GM18858 (cell line): ENCODE measurements around the gene TMEM150A.
"Not testable (repeated sequence)": the region's sequence is repeated elsewhere in the genome, so short reads cannot be mapped to it uniquely, and the experiment has no call there.

Source experiments
- ATAC-seq: cut with Tn5 transposase; IDR thresholded peaks from one replicate; pipeline ENCODE4 v1.9.1; 2021; ENCODE audit not compliant: unreplicated experiment

Gene TMEM150A

DNA sequence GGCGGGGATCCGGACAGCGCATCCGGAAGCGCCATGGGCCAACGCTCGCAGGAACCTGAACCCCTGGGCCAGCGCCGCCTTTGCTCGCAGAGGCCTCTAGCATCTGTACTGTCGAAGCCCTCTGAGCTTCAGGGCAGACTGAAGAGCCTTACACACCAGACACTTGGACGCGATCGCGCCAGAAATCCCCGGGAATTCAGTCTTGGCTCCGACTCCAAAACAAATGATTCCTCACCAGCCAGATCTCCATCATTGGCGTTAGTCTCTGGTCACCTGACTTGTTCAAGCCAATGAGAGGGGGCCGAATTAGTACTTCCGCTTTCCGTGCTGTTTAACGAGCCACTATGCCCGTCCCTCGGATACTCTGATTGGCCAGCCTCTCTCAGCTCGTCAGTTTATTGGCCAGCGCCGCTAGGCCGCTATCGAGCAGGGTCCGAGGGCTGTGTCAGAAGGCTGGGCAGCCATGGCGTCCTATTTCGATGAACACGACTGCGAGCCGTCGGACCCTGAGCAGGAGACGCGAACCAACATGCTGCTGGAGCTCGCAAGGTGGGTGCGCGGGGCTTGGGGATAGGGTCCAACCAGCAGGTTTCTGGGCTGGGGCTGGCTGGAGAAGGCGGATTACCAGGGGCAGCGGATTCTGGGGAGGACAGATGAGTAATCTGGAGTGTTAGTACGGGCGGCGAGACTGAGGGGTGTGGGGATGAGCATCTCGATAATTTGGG is 7.0 kb downstream of the TMEM150A start, which contains the start of gene RNF181:
RNF181 (plus strand) TSS at position 445 of the 725 bp plus-strand sequence; CDS start at position 464, 19 bp downstream.
- ATAC-seq, result peak; percentile 99

DNA sequence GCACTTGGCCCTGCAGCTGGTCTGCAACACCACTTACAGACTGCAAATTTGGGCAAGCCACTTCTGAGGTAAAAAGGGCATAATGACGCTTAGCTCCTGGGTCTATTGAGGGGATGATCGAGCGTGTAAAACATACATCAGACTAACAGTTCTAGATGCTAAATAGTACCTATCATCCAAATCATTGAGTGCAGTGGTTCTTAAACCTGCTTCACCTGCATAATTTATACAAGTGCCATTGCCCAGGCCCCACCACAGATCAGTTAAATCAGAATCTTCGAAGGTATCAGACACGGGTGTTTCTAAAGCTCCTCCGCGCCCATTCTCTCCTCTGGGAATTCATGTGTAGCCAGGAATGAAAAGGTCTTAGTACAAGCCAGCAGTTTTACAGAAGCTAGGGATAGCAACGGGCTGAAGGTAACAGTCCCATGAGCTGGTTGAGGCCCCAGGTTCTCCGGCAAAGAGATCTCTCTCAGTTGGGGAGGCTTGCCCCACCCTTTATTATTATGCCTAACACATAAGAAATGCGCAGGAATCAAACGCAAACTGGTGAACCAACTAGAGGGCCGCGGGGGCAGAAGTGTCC is 7.7 kb downstream of the TMEM150A start:
- ATAC-seq, result no peak

DNA sequence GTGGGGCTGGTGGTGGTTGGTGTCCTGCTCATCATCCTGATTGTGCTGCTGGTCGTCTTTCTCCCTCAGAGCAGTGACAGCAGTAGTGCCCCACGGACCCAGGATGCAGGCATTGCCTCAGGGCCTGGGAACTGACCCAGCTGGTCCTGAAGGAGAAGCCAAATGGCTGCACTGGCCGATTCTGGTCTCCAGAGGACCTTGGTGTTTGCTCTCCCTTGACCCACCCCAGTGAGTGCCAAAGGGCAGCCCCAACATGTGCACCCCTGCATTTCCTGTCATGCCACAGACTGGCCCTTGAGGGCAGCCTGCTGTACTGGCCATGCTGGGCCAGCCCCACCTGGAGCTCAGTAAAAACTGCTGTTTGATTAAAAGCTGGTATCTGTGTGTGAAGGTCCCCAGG is 9.5 kb downstream of the TMEM150A start:
- no peak for ATAC-seq

DNA sequence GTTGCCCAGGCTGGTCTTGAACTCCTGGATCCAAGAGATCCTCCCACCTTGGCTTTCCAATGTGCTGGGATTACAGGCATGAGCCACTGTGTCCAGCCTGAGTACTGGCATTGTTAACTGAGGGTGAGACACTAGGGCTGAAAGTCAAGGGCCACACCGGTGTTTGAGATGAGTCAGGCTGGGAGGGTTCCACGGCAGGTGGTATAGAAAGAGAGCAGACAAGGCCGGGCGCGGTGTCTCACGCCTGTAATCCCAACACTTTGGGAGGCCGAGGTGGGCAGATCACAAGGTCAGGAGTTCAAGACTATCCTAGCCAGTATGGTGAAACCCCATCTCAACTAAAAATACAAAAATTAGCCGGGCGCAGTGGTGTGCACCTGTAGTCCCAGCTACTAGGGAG is 10.2 kb downstream of the TMEM150A start:
- not testable (repeated sequence) for ATAC-seq

DNA sequence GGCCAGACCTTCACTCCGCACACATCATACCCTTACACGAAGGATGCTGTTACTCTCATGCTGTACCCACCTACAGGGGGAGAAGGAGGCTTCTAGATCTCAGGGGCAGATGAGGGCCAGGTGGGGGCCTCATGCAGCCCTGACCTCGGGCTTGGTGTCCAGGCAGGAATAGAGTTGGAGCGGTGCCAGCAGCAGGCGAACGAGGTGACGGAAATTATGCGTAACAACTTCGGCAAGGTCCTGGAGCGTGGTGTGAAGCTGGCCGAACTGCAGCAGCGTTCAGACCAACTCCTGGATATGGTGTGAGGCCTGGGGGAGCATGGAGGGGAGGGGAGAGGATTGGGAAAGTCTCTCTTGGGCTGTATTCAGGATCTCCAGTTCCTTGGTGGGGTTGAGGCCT is 10.9 kb downstream of the TMEM150A start:
- no peak for ATAC-seq

DNA sequence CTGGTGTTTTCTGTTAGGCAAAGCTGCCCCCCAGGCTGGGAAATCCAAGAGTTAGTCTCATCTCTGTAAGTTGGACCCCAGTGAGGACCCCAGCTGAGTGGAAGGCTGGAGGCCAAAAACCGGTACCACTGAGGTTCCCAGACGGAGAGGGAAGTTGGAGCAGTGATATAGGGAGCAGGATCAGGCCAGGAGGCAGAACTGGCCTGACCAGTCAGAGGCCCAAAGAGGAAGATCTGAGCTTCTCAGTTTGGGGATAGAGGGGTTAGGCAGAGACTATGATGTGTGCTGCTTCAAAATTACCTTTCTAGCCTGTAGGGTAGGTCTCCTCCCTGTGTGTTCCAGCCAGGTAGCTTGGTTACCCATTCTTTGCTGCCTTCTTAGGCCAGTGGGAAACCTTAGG is 11.5 kb downstream of the TMEM150A start:
- no peak for ATAC-seq

DNA sequence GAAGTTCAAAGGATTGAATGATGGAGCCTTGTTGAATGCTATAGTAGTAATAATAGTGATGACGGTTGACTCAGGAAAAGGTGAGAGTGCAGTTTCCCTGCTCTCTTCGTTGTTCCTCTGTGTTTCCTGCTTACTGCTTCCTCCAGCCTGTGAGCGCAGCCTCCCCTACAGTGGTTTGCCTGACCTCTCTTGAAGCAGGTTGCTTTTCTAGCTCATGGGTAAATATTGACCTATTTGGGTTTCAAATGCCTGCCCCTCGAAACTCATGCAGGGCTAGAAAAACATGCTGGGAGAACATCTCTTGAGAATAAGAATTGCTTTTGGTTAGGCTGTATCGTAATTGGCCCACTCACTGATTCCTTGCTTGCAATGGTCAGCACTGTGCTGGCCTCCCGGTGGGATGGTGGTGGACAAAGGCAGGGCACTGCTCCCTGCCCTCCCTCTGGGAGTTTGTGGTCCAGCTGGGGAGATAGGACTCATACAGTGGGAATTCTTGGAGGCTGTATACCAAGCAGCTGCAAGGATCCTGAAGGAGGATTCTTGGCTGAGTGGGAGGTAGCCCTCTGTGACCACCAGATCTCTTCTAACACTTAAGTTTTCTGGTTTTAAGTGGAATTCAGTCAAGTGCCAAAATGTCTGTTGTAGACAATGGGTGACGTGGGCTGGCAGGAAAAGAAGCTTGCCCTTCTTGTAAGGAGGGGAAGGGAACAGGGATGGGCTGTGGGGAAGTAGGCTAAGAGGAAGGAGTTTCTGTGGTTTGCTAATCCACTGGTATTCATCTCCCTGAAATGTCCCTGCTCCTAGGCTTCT is 12.3 kb downstream of the TMEM150A start:
- no peak for ATAC-seq

DNA sequence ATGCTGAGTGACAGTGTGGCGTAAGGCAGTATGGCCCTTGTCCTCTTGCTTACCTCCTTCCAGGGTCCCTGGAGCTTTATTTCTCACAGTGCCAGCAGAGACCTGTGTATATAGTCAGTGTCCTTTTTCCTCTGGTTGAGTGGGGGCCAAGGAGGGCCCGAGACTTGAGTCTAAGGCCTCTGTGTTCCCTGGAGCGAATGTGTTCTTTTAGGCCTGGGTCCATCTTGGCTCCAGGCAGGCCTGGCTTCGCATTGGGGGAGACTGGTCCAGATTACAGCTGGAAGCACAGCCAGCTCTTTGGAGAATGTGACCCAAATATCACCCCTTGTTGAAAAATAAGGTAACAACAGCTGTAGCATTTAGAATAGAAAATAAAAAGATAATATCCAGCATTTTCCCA is 13.3 kb downstream of the TMEM150A start:
- ATAC-seq, result no peak

DNA sequence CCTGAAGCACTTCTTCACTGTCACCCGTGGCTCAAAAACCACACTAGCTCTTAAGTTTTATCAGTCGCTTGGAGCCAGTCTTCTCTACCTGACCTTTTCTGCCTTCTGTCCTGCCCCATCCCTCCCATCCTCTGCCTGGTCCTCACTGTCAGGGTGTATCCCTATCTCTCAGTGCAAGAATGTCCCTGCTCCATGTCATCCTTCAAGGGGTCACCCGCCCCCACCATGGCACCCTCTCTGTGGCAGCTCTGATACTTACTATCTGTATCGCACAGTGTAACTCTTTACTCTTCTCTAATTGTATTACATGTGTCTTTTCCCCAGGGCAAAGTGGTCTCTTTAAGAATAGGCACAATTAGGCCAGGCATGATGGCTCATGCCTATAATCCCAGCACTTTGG is 13.9 kb downstream of the TMEM150A start:
- no peak for ATAC-seq

DNA sequence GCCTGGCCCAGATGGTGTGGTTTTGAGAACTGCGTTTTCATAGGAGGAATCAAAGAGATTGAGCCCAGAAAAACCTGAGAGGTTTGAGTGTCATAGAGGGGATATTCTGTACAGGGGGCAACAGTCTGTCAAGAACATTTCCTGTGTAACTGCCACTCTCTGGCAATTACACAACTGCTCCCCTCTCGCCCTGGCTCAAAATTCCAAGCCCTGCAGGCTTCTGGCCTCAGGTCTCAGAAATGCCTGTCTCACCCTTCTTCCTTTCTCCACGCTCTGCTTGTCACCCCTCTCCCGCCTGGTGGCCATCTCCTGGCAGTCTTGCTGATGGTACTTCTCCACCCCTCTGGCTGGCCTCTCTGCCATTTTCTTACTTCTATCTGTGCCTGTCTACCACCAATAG is 14.3 kb downstream of the TMEM150A start:
- ATAC-seq, result no peak

DNA sequence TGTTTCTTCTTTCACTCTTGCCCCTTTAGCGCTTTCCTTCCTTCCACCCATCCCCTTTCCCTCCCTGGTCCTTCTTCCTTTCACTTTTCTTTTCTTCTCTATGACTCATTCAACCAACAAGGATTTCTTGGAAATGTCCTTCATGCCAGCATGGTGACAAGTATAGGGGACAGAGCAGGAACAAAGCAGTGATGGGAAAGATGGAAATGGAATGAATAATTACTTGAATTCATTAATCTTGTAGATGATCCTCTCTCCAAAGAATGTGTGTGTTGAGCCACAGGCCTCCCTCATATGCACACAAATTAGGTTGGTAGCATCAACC is 16.8 kb downstream of the TMEM150A start:
- no peak for ATAC-seq

DNA sequence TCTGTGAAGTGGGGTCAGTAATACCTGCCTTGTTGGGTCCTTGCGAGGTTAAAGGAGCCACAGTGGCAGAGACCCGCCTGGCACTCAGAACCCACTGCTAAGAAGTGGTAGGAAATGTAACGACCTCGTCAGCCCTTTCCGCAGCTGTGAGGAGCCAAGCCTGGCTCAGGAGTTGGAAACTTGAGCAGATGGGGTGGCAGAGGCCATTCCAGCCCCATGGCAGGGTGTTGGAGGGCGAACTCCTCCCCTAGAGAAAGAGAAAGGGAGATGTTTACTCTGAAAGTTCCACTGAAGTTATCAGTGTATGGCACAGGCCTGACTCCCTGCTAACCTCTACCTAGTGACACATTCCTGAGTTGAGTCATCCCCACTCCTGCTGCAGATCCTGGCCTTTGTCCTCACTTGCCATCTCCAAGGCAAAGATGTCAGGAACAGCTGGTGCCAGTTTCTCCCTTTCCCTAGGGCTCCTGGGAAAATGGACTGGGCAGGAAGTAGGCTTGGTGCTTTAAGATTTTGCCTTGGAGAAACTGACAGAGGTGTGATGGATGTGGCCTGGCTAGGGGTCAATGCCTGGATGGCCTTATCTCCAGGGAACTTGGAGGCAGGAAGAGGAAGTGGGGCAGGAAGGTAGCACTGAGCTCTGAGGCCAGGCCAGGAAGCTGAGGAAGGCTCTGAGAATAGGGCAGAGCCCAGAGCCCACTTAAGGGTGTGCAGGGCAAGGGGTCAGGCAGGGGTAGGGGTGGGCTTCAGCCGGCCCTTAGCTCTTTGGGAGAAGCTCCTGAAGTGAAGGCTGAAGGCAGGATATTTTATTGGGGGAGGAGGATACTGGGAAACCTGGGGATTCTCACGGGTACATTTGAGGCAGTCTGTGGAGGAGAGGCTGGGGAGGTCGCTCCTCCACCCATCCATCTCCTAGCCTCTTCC is 17.4 kb downstream of the TMEM150A start:
- peak; percentile 40 for ATAC-seq

DNA sequence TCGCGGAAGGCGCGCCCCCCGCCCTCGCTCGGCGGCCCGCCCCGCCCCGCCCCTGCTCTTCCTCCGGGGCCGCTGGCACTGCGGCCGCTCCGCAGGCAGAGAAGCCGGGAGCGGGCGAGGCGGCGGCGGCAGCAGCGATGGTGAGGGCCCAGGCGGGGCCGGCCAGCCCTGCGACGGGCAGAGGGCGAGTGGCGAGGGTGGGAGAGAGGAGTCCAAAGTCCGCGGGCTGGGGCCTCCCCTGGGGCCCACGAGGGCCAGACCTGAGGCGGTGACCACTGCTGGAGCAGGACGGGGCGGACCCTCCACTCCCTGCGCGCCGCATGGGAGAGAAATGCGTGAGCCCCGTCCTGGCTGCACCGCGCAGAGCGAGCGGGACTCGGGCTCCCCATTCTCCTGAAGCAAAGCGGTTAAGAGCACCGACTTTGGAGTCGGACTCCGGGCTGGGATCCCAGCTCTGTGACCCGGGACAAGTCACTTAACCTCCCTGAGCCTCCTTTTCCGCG is 18.1 kb downstream of the TMEM150A start, which contains the start of gene VAMP5:
VAMP5 (plus strand) TSS at position 78 of the 503 bp plus-strand sequence; CDS start at position 138, 60 bp downstream.
- ATAC-seq, result no peak

DNA sequence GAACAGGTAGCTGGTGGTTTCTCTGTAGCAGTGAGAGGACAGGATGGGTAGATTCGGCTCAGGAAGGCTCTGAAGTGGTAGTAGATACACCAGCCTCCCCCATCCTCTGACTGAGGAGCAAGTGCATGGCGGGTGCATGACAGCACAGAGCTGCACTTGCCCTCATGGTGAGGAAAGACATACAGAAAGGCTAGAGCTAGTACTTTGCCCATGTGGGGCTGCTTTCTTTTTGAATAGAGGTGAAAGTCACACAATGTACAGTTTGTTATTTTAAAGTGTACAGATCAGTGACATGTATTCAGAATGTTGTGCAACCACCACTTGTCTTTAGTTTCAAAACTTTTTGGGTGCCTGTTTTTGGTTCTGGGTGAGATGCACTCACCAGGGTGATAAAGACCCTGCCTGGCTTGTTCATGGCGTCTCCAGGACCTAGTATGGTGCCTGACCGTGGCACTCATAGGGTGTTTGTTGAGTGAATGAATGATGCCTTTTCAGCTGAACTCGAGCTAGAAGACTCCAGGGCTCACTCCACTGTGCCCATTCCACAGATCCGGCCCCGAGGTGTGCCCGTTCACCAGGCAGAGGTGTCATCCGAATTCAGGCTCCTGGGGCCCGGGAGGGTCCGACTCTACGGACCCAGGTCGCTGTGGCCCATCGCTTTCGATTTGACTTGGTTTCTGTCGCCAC is 18.7 kb downstream of the TMEM150A start:
- ATAC-seq, result no peak

DNA sequence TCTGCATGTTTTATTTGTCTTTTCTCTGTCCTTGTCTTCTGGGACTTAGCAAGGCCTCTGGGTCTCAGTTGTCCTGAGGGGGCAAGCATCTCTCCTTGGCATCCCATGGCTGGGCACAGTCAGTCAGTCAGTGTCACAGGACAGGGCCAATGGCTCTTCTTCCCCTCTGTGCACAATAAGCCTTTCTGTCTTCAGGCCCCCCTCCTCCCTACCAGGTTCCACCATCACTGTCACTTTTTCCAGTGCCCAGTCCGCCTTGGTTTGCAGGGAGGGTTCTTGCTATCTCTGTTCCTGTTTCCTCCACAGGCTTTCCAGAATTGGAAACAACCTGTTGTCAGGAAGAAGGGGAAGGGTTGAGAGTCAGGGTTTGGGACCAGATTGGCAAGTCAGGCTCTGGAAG is 20.0 kb downstream of the TMEM150A start:
- ATAC-seq, result no peak

DNA sequence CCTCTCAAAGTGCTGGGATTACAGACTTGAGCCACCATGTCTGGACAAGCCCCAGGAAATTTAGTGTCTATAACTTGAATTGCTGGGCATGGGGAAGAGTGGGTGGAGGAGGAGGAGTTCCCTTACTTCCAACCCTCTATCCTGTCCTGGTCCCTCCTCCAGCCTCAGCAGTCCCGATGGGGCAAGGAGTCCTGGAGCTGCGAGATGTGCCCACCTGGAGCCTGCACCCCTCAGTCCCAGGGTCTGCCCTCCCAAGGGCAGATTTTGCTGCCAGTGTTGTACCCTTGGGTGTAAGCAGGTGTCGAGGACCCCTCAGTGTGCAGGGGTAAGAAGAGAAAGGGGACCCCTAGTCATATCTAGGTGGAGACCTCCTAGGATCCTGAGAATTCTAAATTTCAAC is 22.3 kb downstream of the TMEM150A start:
- no peak for ATAC-seq

DNA sequence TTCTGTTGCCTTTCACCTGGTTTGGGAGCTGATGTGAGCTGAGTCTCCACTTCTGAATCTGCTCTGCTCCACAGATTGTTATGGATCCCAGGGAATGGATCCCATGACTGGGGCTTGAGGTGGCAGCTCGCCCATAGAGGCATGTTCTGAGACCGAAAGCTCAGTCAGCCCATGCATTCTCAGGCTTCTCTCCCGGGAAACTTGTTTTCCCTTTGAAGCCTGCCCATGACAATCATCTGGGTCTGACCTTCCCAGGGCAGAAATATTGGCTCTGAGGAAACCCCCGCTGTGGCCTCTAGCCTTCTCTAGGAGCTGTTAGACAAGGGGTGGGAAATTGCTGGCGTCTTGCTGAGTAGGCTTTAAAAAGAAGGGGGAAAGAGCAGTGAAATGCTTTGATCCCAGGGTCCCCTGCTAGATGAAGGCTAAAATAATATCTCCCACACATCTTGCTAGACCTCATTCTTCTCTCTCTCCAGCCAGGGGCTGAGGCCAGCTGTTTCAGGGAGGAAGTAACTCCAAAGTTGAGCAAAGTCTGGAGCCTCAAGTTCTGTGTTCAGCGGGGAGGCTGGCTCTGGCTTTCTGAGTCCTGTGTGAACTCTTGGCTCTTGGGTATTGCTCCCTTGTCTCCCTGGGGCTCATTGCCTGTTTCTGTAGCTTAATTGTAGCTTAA is 23.1 kb downstream of the TMEM150A start:
- ATAC-seq, result no peak

DNA sequence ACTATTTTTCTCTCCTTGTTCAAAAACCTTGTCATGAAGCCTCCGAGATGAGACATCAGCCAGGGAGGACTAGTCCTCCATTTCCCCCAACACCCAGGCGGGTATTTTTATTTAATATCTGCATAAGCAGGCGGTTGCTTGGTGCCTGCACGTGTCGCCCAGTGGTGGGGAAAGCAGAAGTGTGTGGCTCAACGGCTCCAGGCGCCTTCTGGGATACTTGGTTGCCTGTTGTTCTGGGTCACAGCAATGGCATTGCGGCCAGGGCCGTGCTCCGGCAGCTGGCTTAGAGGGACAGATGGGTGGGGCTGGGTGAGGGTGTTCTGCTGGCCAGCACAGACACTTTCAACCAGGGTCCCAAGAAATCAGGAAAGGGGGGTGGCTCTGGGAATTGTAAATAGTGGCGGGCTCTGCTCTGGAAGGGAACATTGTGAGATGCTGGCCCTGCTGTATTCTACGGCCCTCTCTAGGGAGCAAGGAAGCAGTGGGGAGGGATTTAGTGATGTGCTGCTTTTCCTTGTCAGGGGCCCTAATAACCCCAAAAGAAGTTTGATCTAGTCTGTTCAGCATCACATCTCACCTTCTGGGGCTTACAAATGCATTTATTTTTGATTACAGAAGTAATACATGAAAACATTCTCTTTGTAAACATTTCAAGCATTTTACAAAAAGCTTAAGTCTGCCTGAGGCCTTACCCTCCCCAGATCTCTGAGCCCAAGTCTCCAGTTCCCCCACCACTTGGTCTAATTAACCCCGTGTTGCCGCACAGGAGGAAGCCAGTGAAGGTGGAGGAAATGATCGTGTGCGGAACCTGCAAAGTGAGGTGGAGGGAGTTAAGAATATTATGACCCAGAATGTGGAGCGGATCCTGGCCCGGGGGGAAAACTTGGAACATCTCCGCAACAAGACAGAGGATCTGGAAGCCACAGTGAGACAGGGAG is 24.0 kb downstream of the TMEM150A start:
- ATAC-seq, result no peak
